Mononuclear cell (primary cell): ENCODE data around the gene SP9. TPM values are rescaled to one million over a fixed set of nuclear protein-coding genes. Genes with fewer than 3 reads are reported as not detected.

ENCODE experiments used
- H3K27me3 ChIP-seq: 2 replicates; pipeline ENCODE4 v1.6.0; 2011; ENCODE audit warnings: low read length, control low read depth; ENCODE audit not compliant: insufficient read depth
- H3K4me1 ChIP-seq: 2 replicates; pipeline ENCODE4 v1.5.1; 2011; ENCODE audit warnings: mild to moderate bottlenecking, low read length, control low read depth; ENCODE audit not compliant: insufficient read depth
- H3K4me3 ChIP-seq: 2 replicates; pipeline ENCODE4 v1.5.1; 2011; ENCODE audit warnings: mild to moderate bottlenecking, low read length, moderate library complexity
- H3K9me3 ChIP-seq: 2 replicates; pipeline ENCODE4 v1.5.1; 2011; ENCODE audit warnings: low read depth, mild to moderate bottlenecking, control low read depth, low read length
- total RNA-seq: library from RNA; depleted of rRNA; stranded (reverse); fragments of >200 nt; gene quantifications from one replicate; pipeline ENCODE4 v1.2.3, GENCODE V29; 2012

The SP9 gene
- total RNA-seq = not detected

- H3K9me3 ChIP-seq = no peaks in the 10 kb centered on the region
- H3K27me3 ChIP-seq = peaks cover 94% of the 10 kb centered on the region
- H3K4me1 ChIP-seq = peaks cover 49% of the 10 kb centered on the region
- H3K4me3 ChIP-seq = no peak within 1 kb of the TSS
Measured at GRCh38 chr2:174334781-174335251, at the start of gene SP9. SP9 (plus strand) TSS chr2:174334954; CDS start chr2:174335093, 139 bp downstream.

- Histone ChIP-seq H3K9me3 (no peaks in the 10 kb centered on the region), H3K4me1 (peaks cover 10% of the 10 kb centered on the region), H3K4me3 (no peak overlapping the region), H3K27me3 (peaks cover 3% of the 10 kb centered on the region)
Measured at GRCh38 chr2:174286172-174286571, 48.6 kb upstream of the SP9 start.

DNA sequence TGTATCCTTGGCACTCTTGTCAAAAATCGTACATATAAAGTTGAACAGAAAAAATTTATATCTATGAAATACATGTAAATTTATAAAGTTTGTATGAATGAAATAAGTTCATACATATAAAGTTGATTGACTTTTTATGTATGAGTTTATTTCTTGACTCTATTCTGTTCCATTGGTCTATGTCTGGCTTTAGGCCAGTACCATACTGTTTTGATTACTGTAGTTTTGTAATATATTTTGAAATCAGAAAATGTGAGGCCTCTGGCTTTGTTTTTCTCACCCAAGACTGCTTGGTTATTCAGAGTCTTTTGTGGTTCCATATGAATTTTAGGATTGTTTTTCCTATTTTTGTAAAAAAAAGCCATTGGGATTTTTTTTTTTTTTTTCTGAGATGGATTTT, 41.8 kb upstream of the SP9 start:
- Histone ChIP-seq H3K4me1 (no peaks in the 10 kb centered on the region), H3K9me3 (peaks cover 5% of the 10 kb centered on the region), H3K4me3 (no peak overlapping the region), H3K27me3 (peaks cover 4% of the 10 kb centered on the region)

DNA sequence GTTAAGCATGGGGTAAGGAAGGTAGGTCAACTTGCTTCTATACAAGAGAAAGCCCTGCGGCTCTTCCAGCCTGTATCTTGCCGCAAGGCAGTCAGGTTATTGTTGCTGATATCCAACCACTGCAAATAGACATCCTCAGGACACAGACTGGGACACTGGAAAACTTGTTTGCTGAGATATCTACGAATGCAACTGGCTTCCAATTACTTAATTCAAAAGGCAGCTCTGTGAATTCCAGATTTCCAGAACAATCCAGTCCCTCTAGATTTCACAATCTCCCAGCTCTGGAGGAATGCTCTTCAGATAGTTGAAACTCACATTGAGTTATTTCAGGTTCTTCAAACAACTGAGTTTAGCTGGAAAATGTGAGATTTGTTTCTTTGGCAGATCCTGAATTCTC, 34.6 kb upstream of the SP9 start:
- no peak overlapping the region for H3K4me3 ChIP-seq
- no peaks in the 10 kb centered on the region for H3K27me3 ChIP-seq
- no peaks in the 10 kb centered on the region for H3K9me3 ChIP-seq
- H3K4me1 ChIP-seq = no peaks in the 10 kb centered on the region

DNA sequence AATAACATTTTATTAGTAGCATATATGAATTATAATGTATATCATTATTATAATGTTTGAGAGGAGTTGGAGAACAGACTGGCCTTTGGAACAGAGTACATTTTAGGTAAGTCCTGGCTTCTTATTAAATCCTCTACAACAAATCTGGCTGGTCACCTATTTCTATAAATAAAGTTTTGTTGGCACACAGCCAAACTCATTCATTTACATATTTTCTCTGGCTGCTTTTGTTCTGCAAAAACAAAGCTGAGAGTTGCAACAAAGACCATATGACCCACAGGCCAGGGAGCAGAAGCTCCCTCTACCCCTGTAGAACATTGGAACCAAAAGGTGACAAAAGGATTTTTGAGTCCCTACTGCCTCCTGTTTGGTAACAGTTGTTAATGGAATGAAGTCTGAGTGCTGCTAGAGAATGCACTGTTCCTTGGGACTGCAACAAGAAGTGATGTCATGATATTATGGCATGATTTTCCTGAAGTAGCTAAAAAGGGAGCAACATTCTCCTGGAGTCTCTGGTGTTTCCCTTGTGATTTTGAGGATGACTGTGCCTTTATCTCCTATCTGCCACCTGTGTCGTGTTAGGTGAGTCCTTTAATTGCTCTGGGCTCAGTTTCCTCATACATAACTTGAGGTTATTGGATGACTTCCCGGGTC, 22.0 kb upstream of the SP9 start:
- Histone ChIP-seq H3K4me1 (no peaks in the 10 kb centered on the region), H3K4me3 (no peak overlapping the region), H3K9me3 (no peaks in the 10 kb centered on the region), H3K27me3 (peaks cover 42% of the 10 kb centered on the region)

DNA sequence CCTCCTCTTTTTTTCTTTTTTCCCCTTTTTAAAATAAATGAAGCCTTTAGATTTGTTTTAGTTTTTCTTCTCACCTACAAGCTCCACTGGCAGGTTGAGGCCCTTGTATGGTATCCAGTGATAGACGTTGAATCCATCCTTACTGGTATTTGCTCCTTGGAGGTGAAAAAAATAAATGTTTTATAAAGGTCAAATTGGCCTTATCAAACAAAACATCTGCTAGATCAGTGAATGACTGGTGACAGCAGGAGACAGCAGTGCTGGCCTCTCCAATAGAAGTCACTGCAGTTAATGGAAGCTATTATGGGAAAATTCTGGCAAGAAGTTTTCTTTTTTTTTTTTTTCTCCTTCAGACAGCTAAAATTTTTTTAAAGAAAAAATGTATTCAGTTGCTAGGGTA, 12.6 kb upstream of the SP9 start:
- no peak overlapping the region for H3K4me3 ChIP-seq
- no peaks in the 10 kb centered on the region for H3K9me3 ChIP-seq
- peaks cover 76% of the 10 kb centered on the region for H3K27me3 ChIP-seq
- peaks cover 14% of the 10 kb centered on the region for H3K4me1 ChIP-seq

DNA sequence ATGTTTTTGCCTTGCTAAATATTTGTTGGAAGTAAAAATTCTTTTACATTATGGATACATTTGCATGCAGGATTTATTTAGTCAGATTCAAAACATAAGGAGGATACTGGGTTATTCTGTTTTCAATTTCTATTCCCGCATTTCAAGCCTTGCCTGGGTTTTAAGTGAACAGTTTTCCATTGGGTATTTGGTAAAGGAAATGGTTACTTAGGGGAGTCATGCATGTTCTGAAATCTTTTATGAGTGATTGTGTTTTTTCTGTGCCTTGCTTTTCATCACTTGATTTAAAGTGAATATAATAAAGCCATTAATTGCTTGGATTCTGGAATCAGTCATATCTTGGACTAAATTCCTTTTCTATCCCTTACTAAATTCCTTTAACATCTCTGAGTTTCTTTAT, 12.0 kb upstream of the SP9 start:
- Histone ChIP-seq H3K27me3 (peaks cover 79% of the 10 kb centered on the region), H3K4me1 (peaks cover 20% of the 10 kb centered on the region)

DNA sequence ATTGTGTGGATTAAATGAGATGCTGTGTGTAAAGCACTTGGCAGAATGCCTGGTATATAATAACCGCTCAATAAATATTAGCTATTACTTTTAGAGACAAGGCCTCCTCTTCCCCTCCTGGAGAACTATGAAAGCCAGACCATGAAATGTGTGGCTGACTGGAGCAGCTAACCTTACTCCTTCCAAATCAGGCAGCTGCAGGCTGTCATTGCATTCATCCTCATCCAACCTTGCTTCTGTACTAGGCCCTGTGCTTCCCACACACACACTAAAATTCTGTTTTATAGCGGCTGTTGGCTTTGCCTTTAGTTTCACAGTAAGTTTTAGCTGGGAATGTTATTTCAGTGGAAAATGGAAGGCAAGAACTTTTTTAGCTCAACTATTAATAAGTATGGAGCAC, 10.2 kb upstream of the SP9 start:
- peaks cover 82% of the 10 kb centered on the region for H3K27me3 ChIP-seq

More for the DNA sequence above, 12.0 kb upstream of the SP9 start:
- no peaks in the 10 kb centered on the region for H3K9me3 ChIP-seq
- no peak overlapping the region for H3K4me3 ChIP-seq

DNA sequence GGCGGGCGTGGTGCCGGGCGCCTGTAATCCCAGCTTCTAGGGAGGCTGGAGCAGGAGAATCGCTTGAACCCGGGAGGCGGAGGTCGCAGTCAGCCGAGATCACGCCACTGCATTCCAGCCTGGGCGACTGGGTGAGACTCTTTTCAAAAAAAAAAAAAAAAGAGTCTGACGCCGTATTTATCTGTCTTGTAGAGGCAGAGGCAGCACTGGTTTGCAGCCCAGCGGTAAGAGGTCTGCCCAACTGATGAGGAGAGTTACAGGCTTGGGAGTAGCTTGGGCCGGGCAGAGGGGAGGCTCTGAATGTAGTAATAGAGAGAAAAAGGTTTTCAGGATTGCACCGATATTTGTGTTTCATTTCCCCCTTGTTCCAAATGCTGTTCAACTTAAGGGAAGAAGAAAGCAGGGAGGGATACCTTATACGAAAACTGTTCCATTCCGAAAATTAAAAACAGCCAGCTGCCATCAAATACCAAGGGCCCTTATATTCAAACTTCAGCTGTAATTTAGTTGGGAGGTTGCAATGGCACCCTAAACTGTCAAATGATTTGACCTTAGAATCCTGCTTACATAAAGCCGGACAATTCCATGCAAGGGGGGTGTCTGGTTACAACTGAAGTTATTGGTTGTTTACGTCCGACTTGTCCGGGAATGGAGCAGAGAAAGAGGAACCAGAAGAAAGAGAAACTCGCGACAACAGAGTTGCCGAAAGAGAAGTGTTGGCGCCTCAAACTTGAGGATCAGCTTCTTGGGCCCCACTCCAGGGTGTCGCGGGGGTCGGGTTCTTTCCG, 9.2 kb upstream of the SP9 start:
- Histone ChIP-seq H3K9me3 (no peaks in the 10 kb centered on the region), H3K4me3 (peak overlapping the region; percentile 34), H3K27me3 (peaks cover 87% of the 10 kb centered on the region), H3K4me1 (peaks cover 29% of the 10 kb centered on the region)

More for the DNA sequence above, 10.2 kb upstream of the SP9 start:
- H3K4me1 ChIP-seq = peaks cover 29% of the 10 kb centered on the region
- H3K9me3 ChIP-seq = no peaks in the 10 kb centered on the region
- H3K4me3 ChIP-seq = no peak overlapping the region

- no peaks in the 10 kb centered on the region for H3K9me3 ChIP-seq
- peaks cover 87% of the 10 kb centered on the region for H3K27me3 ChIP-seq
- H3K4me1 ChIP-seq = peaks cover 29% of the 10 kb centered on the region
- peak overlapping the region; percentile 34 for H3K4me3 ChIP-seq
Measured at GRCh38 chr2:174326161-174327020, 8.4 kb upstream of the SP9 start.

GRCh38 chr2:174327021-174327840, 7.5 kb upstream of the SP9 start:
- Histone ChIP-seq H3K4me1 (peaks cover 29% of the 10 kb centered on the region), H3K27me3 (peaks cover 87% of the 10 kb centered on the region), H3K4me3 (peak overlapping the region; percentile 34), H3K9me3 (no peaks in the 10 kb centered on the region)

GRCh38 chr2:174327841-174328113, 7.0 kb upstream of the SP9 start:
- H3K4me3 ChIP-seq = no peak overlapping the region

GRCh38 chr2:174328114-174328960, 6.4 kb upstream of the SP9 start:
- H3K4me1 ChIP-seq = peaks cover 35% of the 10 kb centered on the region
- no peak overlapping the region for H3K4me3 ChIP-seq
- no peaks in the 10 kb centered on the region for H3K9me3 ChIP-seq
- H3K27me3 ChIP-seq = peaks cover 90% of the 10 kb centered on the region

More at GRCh38 chr2:174327841-174328113, 7.0 kb upstream of the SP9 start:
- H3K27me3 ChIP-seq = peaks cover 90% of the 10 kb centered on the region
- no peaks in the 10 kb centered on the region for H3K9me3 ChIP-seq
- H3K4me1 ChIP-seq = peaks cover 29% of the 10 kb centered on the region
